Bone marrow (tissue), 2 donors: ENCODE measurements around the gene TRIM48.
"Not testable (repeated sequence)": the region's sequence is repeated elsewhere in the genome, so short reads cannot be mapped to it uniquely, and the experiment has no call there.

Source experiments
- DNase-seq, 2 donors: peaks; one replicate each; lab custom pipeline; 2025; lab: John Stamatoyannopoulos, UW

TRIM48 gene

GRCh38 chr11:55261855-55262254 lies at the start of gene TRIM48:
TRIM48 (plus strand) TSS chr11:55262155; CDS start chr11:55262268, 113 bp downstream.
- not testable (repeated sequence) for DNase-seq

GRCh38 chr11:55238316-55238715 lies 23.6 kb upstream of the TRIM48 start:
- DNase-seq: not testable (repeated sequence)

- DNase-seq: no peak
Measured at GRCh38 chr11:55263081-55263480, 1.1 kb downstream of the TRIM48 start.
